Neutrophil (primary cell): Measurements from ENCODE around the gene HAGHL.

Source experiments
- H3K27ac ChIP-seq: fragments of 200-600 bp; sonication (generic); 2 replicates; pipeline ENCODE4 v1.5.1; 2016; ENCODE audit warnings: mild to moderate bottlenecking, moderate library complexity
- H3K27me3 ChIP-seq: fragments of 200-600 bp; sonication (generic); 2 replicates; pipeline ENCODE4 v1.6.0; 2016; ENCODE audit warnings: mild to moderate bottlenecking
- H3K36me3 ChIP-seq: fragments of 200-600 bp; sonication (generic); 2 replicates; pipeline ENCODE4 v1.5.1; 2017
- H3K4me1 ChIP-seq, 2 experiments: fragments of 200-600 bp in 1 of 2; sonication (generic) in 1 of 2; 1 replicate in 1 of 2; 2 replicates in 1 of 2; pipeline versions ENCODE4 v1.5.1 to v1.6.1; 2013 to 2016; ENCODE audit warnings: low read depth in 1 of 2, low read length in 1 of 2, mild to moderate bottlenecking in 1 of 2, moderate library complexity in 1 of 2; ENCODE audit not compliant: control insufficient read depth in 1 of 2, insufficient read depth in 1 of 2
- H3K4me3 ChIP-seq, 2 experiments: fragments of 200-600 bp in 1 of 2; sonication (generic) in 1 of 2; 1 replicate in 1 of 2; 2 replicates in 1 of 2; pipeline ENCODE4 v1.5.1; 2013 to 2016; ENCODE audit warnings: low read depth in 1 of 2, low read length in 1 of 2, mild to moderate bottlenecking in 1 of 2, moderate library complexity in 1 of 2
- H3K9me3 ChIP-seq: fragments of 200-600 bp; sonication (generic); 2 replicates; pipeline ENCODE4 v1.5.1; 2016
- TF ChIP-seq, protein P1 (sequence below): fragments of 200-600 bp; sonication (generic); IDR thresholded peaks from 2 replicates; pipeline ENCODE4 v1.5.1; 2016; ENCODE audit warnings: antibody characterized with exemption

Gene HAGHL

DNA sequence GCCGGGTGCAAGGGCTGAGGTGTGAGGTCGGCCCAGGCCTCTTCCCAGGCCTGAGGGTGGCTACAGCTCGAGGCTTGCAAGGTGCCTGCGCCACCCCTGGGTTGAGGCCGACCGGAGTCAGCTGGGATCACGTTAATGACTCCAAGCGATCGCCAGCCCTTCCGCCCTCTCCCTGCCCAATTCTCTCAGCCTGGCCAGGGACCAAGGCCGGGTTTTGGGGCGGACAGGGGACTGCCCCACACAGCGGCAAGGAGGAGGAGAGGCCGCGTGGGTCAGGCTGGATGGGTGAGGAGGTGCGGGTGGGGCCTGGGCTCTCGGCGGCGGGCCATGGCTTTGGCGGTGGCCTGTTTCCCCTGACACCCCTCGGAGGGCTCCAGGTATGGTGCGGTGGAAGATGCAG is 33.5 kb upstream of the HAGHL start:
- Histone ChIP-seq H3K9me3 (no peaks in the 10 kb centered on the region), H3K27ac (no peak overlapping the region), H3K4me1 (peaks cover 18 to 31% of the 10 kb centered on the region in 2 experiments), H3K36me3 (no peaks in the 10 kb centered on the region), H3K4me3 (no peak overlapping the region), H3K27me3 (peaks cover 78% of the 10 kb centered on the region)
- TF ChIP-seq, protein P1, sequence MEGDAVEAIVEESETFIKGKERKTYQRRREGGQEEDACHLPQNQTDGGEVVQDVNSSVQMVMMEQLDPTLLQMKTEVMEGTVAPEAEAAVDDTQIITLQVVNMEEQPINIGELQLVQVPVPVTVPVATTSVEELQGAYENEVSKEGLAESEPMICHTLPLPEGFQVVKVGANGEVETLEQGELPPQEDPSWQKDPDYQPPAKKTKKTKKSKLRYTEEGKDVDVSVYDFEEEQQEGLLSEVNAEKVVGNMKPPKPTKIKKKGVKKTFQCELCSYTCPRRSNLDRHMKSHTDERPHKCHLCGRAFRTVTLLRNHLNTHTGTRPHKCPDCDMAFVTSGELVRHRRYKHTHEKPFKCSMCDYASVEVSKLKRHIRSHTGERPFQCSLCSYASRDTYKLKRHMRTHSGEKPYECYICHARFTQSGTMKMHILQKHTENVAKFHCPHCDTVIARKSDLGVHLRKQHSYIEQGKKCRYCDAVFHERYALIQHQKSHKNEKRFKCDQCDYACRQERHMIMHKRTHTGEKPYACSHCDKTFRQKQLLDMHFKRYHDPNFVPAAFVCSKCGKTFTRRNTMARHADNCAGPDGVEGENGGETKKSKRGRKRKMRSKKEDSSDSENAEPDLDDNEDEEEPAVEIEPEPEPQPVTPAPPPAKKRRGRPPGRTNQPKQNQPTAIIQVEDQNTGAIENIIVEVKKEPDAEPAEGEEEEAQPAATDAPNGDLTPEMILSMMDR: no peak

- TF ChIP-seq, protein P1: no peak
- H3K27me3 ChIP-seq: peaks cover 82% of the 10 kb centered on the region
- no peak overlapping the region for H3K27ac ChIP-seq
- H3K4me1 ChIP-seq: peaks cover 18 to 31% of the 10 kb centered on the region in 2 experiments
- no peaks in the 10 kb centered on the region for H3K9me3 ChIP-seq
- no peak overlapping the region for H3K4me3 ChIP-seq
- no peaks in the 10 kb centered on the region for H3K36me3 ChIP-seq
These were observed 33.1 kb upstream of the HAGHL start for GRCh38 chr16:693766-694165.

DNA sequence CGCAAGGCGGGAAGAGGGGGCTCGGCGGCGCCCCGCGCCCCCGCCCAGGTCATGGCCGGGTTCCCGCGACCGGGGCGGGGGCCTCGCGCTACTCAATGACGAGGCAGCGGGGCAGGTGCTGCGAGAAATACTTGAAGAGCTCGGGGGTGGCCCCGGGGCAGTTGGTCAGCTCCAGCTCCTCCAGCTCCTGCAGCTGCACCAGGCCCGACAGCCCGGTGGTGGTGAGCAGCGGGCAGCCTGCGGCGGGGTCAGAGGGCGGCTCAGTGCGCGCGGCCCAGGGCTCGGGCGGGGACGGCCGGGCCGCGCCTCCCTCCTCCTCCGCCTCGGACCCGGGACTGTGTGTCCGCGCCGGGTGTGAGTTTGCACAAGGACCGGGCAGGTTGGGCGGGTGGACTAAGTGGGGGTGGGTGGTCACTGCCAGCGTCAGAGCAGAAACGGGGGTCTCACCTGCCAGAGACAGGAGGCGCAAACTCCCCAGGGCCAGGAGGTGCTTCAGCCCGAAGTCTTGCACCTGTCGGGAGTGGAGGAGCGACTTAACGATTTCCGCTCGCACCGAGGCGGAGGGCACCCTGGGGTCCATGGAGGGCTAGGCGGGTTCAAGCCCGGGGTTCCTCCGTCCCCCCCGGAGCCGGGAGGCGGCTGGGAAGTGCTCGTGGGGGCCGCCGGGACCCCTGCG is 32.6 kb upstream of the HAGHL start:
- Histone ChIP-seq H3K27me3 (peaks cover 88% of the 10 kb centered on the region), H3K36me3 (no peaks in the 10 kb centered on the region), H3K4me3 (peak overlapping the region in 1 of 2 experiments; percentile 18), H3K27ac (no peak overlapping the region), H3K4me1 (peaks cover 15 to 30% of the 10 kb centered on the region in 2 experiments), H3K9me3 (no peaks in the 10 kb centered on the region)
- TF ChIP-seq, protein P1: no peak

GRCh38 chr16:694863-695354 is 32.0 kb upstream of the HAGHL start:
- TF ChIP-seq, protein P1: no peak
- Histone ChIP-seq H3K36me3 (no peaks in the 10 kb centered on the region), H3K4me1 (peaks cover 9 to 25% of the 10 kb centered on the region in 2 experiments), H3K9me3 (no peaks in the 10 kb centered on the region), H3K27me3 (peaks cover 93% of the 10 kb centered on the region), H3K4me3 (peak overlapping the region in 1 of 2 experiments; percentile 18), H3K27ac (no peak overlapping the region)

DNA sequence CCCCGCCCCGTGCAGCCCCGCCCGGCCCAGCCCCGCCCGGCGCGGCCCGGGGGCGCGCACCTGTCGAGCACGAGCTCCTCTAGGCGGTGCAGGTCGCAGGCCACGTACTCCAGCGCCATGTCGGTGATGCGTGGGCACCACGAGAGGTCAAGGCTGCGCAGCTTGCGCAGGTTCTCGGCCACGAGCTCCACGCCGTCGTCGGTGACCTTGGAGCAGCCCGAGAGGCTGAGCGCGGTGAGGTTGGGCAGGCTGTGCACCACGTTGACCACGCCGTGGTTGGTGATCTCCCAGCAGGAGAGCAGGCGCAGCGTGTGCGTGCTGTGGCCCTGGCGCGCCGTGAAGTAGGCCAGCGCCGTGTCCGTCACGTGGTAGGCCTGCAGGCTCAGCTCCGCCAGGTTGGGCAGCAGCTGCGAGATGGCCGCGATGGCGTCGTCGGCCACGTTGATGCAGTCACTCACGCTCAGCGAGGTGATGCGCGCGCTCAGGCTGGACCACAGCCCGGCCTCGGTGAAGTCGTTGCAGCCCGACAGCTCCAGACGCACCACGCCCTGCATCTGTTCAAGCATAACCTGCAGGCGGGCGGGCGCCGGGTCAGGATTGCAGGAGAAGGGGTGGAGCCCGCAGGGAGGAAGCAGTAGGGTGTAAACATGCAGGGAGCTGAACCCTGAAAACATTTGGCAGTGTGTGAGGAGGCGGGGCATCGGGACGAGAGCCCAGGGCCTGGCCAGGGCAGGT is 31.4 kb upstream of the HAGHL start:
- TF ChIP-seq, protein P1: no peak
- H3K4me1 ChIP-seq: peaks cover 8 to 21% of the 10 kb centered on the region in 2 experiments
- H3K9me3 ChIP-seq: no peaks in the 10 kb centered on the region
- peak overlapping the region; percentile 53 to 60 for H3K4me3 ChIP-seq
- H3K27ac ChIP-seq: no peak overlapping the region
- H3K27me3 ChIP-seq: peaks cover 100% of the 10 kb centered on the region
- no peaks in the 10 kb centered on the region for H3K36me3 ChIP-seq
